Right ventricle myocardium superior (tissue), 1 donor: ENCODE measurements around the gene NRGN. TPM values are rescaled to one million over a fixed set of nuclear protein-coding genes. Genes with fewer than 3 reads are reported as not detected.

Experiments
- ATAC-seq: fragments of 200-7000 bp; cut with Tn5 transposase; one replicate; pipeline ENCODE4 v1.9.1; 2020; ENCODE audit warnings: mild to moderate bottlenecking; ENCODE audit not compliant: poor library complexity
- DNase-seq: peaks from one replicate; pipeline ENCODE4 v3.0.0-alpha.2; 2020
- intact Hi-C: fragments of 100-400 bp; cut with DNase I; formaldehyde crosslinking; loops from one replicate; pipeline ENCODE4 v1.11.2; 2022
- total RNA-seq: library from RNA; stranded (reverse); fragmentation: NEBNext Ultra II Directional; extraction: Animal tissue kit (Norgen Biotek cat#: 25700); gene quantifications from one replicate; pipeline ENCODE4 v1.2.1, GENCODE V29; 2021
- donor health status: DM: no; HTN: yes; CAD: no; lungs with severe emphysema.

Gene NRGN
- total RNA-seq, 1 donor from 2014 or later, result 3.6 TPM

GRCh38 chr11:124753624-124754023 lies 13.9 kb downstream of the NRGN start:
- DNase-seq (no peak), ATAC-seq (no peak)
- intact Hi-C loops, result no loop called here

- intact Hi-C loops, result no loop called here
- ATAC-seq (no peak), DNase-seq (no peak)
Observed at GRCh38 chr11:124754309-124754708, 14.6 kb downstream of the NRGN start.

GRCh38 chr11:124754710-124755109 lies 15.0 kb downstream of the NRGN start:
- intact Hi-C loops, result no loop called here
- ATAC-seq (no peak), DNase-seq (no peak)

GRCh38 chr11:124756033-124756752 lies 16.5 kb downstream of the NRGN start:
- intact Hi-C loops, result no loop called here
- ATAC-seq (no peak), DNase-seq (no peak)

GRCh38 chr11:124756753-124757227 lies 17.0 kb downstream of the NRGN start:
- ATAC-seq (no peak), DNase-seq (no peak)
- intact Hi-C loops, result no loop called here

GRCh38 chr11:124757320-124757719 lies 17.6 kb downstream of the NRGN start:
- intact Hi-C loops, result no loop called here
- DNase-seq, result no peak
- no peak for ATAC-seq

- intact Hi-C loops, result no loop called here
- peak; percentile 70 for ATAC-seq
- DNase-seq, result peak; percentile 86
Observed at GRCh38 chr11:124758355-124759265, 18.9 kb downstream of the NRGN start.

GRCh38 chr11:124759266-124760204 lies 19.8 kb downstream of the NRGN start:
- intact Hi-C loops, result loop anchor here (5.0 to 10.0 kb wide), 2 partner anchors 75 to 87 kb away; partner anchors contain the start of genes SIAE and SPA17
- DNase-seq (peak; percentile 80), ATAC-seq (peak; percentile 24)

GRCh38 chr11:124760205-124760652 lies 20.5 kb downstream of the NRGN start:
- intact Hi-C loops, result loop anchor here (5.0 to 10.0 kb wide), 2 partner anchors 75 to 88 kb away; partner anchors contain the start of genes SIAE and SPA17
- ATAC-seq (peak; percentile 16), DNase-seq (no peak)

- intact Hi-C loops, result loop anchor here (5.0 to 10.0 kb wide), 2 partner anchors 74 to 89 kb away; partner anchors contain the start of genes SIAE and SPA17
- no peak for DNase-seq
- no peak for ATAC-seq
Observed at GRCh38 chr11:124760806-124761205, 21.1 kb downstream of the NRGN start.

- no peak for DNase-seq
Observed at GRCh38 chr11:124761301-124762104, 21.8 kb downstream of the NRGN start.

GRCh38 chr11:124762105-124762623 lies 22.4 kb downstream of the NRGN start, which contains the start of gene ESAM:
Gene ESAM (minus strand): TSS chr11:124762290. CDS start chr11:124762154, 136 bp downstream.
- ATAC-seq, result peak; percentile 53
- peak; percentile 67 for DNase-seq
- intact Hi-C loops, result loop anchor here (5.0 to 10.0 kb wide), 2 partner anchors 73 to 90 kb away; partner anchors contain the start of genes SIAE and SPA17

More at GRCh38 chr11:124761301-124762104, 21.8 kb downstream of the NRGN start:
- intact Hi-C loops, result loop anchor here (5.0 to 10.0 kb wide), 2 partner anchors 73 to 89 kb away; partner anchors contain the start of genes SIAE and SPA17
- no peak for ATAC-seq

GRCh38 chr11:124762624-124763155 lies 22.9 kb downstream of the NRGN start:
- intact Hi-C loops, result loop anchor here (5.0 to 10.0 kb wide), 2 partner anchors 72 to 90 kb away; partner anchors contain the start of genes SIAE and SPA17
- DNase-seq (no peak), ATAC-seq (peak; percentile 21)

- intact Hi-C loops, result loop anchor here (5.0 to 10.0 kb wide), 2 partner anchors 71 to 91 kb away; partner anchors contain the start of genes SIAE and SPA17
- DNase-seq (peak; percentile 93), ATAC-seq (peak; percentile 59)
Observed at GRCh38 chr11:124763156-124763947, 23.6 kb downstream of the NRGN start.

GRCh38 chr11:124766156-124766555 lies 26.4 kb downstream of the NRGN start:
- intact Hi-C loops, result loop anchor here (10.0 kb wide), 1 partner anchor 69 kb away; no protein-coding TSS in a partner anchor
- ATAC-seq, result no peak

More at GRCh38 chr11:124766156-124766555, 26.4 kb downstream of the NRGN start:
- DNase-seq, result no peak
